ENCODE data around the gene PON1. TPM values are rescaled to one million over a fixed set of nuclear protein-coding genes. Genes with fewer than 3 reads are reported as not detected.

PON1 gene
- polyA plus RNA-seq, 1 of the 3 experiments (the other 2 are of a cell fraction) = not detected

- TF ChIP-seq SIN3A (IDR thresholded peaks at IDR 0.05; ENCODE audit: borderline replicate concordance, low read depth, low read length) = no peak
- no peak for TF ChIP-seq MXI1 (IDR thresholded peaks at IDR 0.05; ENCODE audit: low read depth, low read length)
- TF ChIP-seq MEF2A (IDR thresholded peaks at IDR 0.05; ENCODE audit: borderline replicate concordance, low read depth) = no peak
- no peak for TF ChIP-seq REST (IDR thresholded peaks at IDR 0.05; ENCODE audit: low read depth, low read length)
- no peak for TF ChIP-seq GATA2 (CRISPR knock-in tag; IDR thresholded peaks at IDR 0.05)
Observed at GRCh38 chr7:95264363-95264891, 59.9 kb downstream of the PON1 start (continued).

DNA sequence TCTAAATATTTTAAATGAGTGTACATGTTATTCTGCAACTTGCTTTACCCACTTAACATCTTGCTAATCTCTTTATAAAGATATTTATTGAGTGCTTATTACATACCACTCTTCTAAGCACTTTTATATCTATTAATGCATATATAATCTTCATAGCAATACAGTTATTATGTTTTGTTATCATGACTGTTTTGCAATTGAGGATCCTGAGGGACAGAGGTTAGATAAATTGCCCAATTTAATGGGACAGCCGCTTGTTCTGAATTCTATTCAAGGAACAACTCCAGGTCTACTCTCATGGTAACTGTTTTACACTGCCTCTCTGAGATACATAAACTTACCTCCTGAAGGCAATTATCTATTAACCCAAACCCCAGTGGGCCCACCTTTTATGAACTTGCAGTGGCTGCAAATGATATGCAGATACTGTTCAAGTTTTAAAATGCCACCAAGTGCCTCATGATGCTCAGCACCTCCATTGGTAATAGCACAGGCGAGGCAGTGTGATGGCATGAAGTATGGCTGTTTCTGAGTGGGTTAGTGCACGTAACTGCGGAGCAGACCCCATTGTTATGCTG, 60.5 kb downstream of the PON1 start:
- no peaks in the 10 kb centered on the region for H3K79me2 ChIP-seq (ENCODE audit: insufficient read depth)
- no peaks in the 10 kb centered on the region for H3K27me3 ChIP-seq (ENCODE audit: insufficient read depth)
- ChIA-PET CTCF (interaction anchor here (1.0 to 2.0 kb wide), 2 partner anchors 17 to 65 kb away, joined by 3 to 6 read pairs; no protein-coding TSS in a partner anchor), POLR2A (no interaction called here)
- peak overlapping the region in 1 of 2 experiments; percentile 25; a peak in 1 of 4 replicates for H3K27ac ChIP-seq (ENCODE audit: low read depth in 2 of 2, low read length in 1 of 2)
- no peaks in the 10 kb centered on the region for H3K36me3 ChIP-seq (replicated peaks in 1 of 2; ENCODE audit: control insufficient read depth in 1 of 2, insufficient read depth in 2 of 2, low read length in 1 of 2)
- 29% methylated on average over 4 of the region's 4 CpGs for WGBS (ENCODE audit: low lambda C conversion rate)
- TF ChIP-seq TAF1 (IDR thresholded peaks at IDR 0.05; ENCODE audit: borderline replicate concordance, low read depth, low read length) = no peak
- TF ChIP-seq JUND (IDR thresholded peaks at IDR 0.05) = no peak
- TF ChIP-seq MEF2A (IDR thresholded peaks at IDR 0.05; ENCODE audit: borderline replicate concordance, low read depth) = no peak
- TF ChIP-seq FOSL2 (IDR thresholded peaks at IDR 0.05; ENCODE audit: borderline replicate concordance, low read depth) = no peak
- TF ChIP-seq ELF1 (IDR thresholded peaks at IDR 0.05) = no peak
- TF ChIP-seq RFX5 (IDR thresholded peaks at IDR 0.05; ENCODE audit: low read length) = no peak
- TF ChIP-seq, protein P1, sequence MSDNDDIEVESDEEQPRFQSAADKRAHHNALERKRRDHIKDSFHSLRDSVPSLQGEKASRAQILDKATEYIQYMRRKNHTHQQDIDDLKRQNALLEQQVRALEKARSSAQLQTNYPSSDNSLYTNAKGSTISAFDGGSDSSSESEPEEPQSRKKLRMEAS (IDR thresholded peaks at IDR 0.05; ENCODE audit: low read depth) = 0 out of 2 replicates have a peak, but pooled peaks have one; percentile 22
- no peaks in the 10 kb centered on the region; a peak in 1 of 4 replicates for H3K4me1 ChIP-seq (ENCODE audit: control insufficient read depth in 1 of 2, insufficient read depth in 2 of 2, low read depth in 1 of 2, low read length in 1 of 2)
- peak overlapping the region; percentile 0; the same call in 1 of the 2 replicates for H2AFZ ChIP-seq (ENCODE audit: low read depth)
- DNase-seq = no peak
- H3F3A ChIP-seq (replicated peaks; ENCODE audit: insufficient read depth) = no peaks in the 10 kb centered on the region
- H3K9me3 ChIP-seq = no peaks in the 10 kb centered on the region
- no peaks in the 10 kb centered on the region for H4K20me1 ChIP-seq (ENCODE audit: insufficient read depth)
- H3K4me2 ChIP-seq = peak overlapping the region; percentile 21; the same call in 1 of the 2 replicates
- H3K9me2 ChIP-seq = no peaks in the 10 kb centered on the region
- H3K4me3 ChIP-seq (ENCODE audit: low read depth in 2 of 2, low read length in 1 of 2) = no peak overlapping the region
- no peak overlapping the region; the same call in 1 of the 2 replicates for H3K9ac ChIP-seq

Data from SK-N-SH (cell line).